ENCODE data around the gene UGDH. TPM values are rescaled to one million over a fixed set of nuclear protein-coding genes. Genes with fewer than 3 reads are reported as not detected.

UGDH gene
- total and polyA plus RNA-seq, 2 of the 13 experiments (the other 11 are each of a cell fraction or from before 2014, with no cell fraction given), result 99.0 to 384 TPM

GRCh38 chr4:39472396-39472795 lies 54.8 kb downstream of the UGDH start:
- H3K36me3 ChIP-seq (replicated peaks in 1 of 2; ENCODE audit: control insufficient read depth in 1 of 2, insufficient read depth in 2 of 2, low read length in 2 of 2), result peaks cover 2 to 6% of the 10 kb centered on the region in 2 experiments; a peak in 3 of 5 replicates
- no peak overlapping the region for H3K4me2 ChIP-seq (ENCODE audit: low read depth, low read length)
- no TSS peak for BruUV-seq (replicated peaks)
- H3K9me3 ChIP-seq (ENCODE audit: low read length), result no peaks in the 10 kb centered on the region
- FAIRE-seq (no peak), DNase-seq (ENCODE audit: low spot score) (no peak), ATAC-seq (no peak)
- peaks cover 34% of the 10 kb centered on the region for H3K4me1 ChIP-seq (ENCODE audit: insufficient read depth, low read length)
- no peak overlapping the region for H3K9ac ChIP-seq (ENCODE audit: insufficient read depth, low read depth, low read length)
- POLR2A ChIA-PET, result interaction anchor here (1.2 to 5.3 kb wide), 2 partner anchors 13 to 55 kb away, joined by 4 to 34 read pairs; partner anchors contain the start of genes LIAS, RPL9 and UGDH
- no peak overlapping the region for H3K4me3 ChIP-seq (replicated peaks in 1 of 3; ENCODE audit: insufficient read depth in 1 of 3, low read depth in 2 of 3, low read length in 3 of 3)
- no peak overlapping the region for H2AFZ ChIP-seq (ENCODE audit: low read length)
- 96% methylated on average over 3 of the region's 3 CpGs for WGBS (ENCODE audit: low lambda C conversion rate)
- no peaks in the 10 kb centered on the region for H4K20me1 ChIP-seq (ENCODE audit: insufficient read depth, low read length)
- H3K27ac ChIP-seq (ENCODE audit: extremely low read length, insufficient read depth, low read length), result no peak overlapping the region
- no peaks in the 10 kb centered on the region for H3K27me3 ChIP-seq (ENCODE audit: control insufficient read depth in 1 of 2, insufficient read depth in 2 of 2, low read length in 2 of 2)
- TF ChIP-seq NR0B2 (CRISPR knock-in tag; IDR thresholded peaks at IDR 0.05) (no peak), GPBP1L1 (CRISPR knock-in tag; IDR thresholded peaks at IDR 0.05) (no peak), ATAD3A (CRISPR knock-in tag; IDR thresholded peaks at IDR 0.05) (no peak), HIC2 (CRISPR knock-in tag; IDR thresholded peaks at IDR 0.05; ENCODE audit: low read depth) (no peak), RFXANK (CRISPR knock-in tag; IDR thresholded peaks at IDR 0.05) (no peak), ZNF24 (IDR thresholded peaks at IDR 0.05) (no peak), RBAK (CRISPR knock-in tag; IDR thresholded peaks at IDR 0.05) (no peak), ZNF350 (CRISPR knock-in tag; IDR thresholded peaks at IDR 0.05; ENCODE audit: borderline replicate concordance, low read depth) (no peak), ZNF777 (CRISPR knock-in tag; IDR thresholded peaks at IDR 0.05) (no peak), SMAD3 (CRISPR knock-in tag; IDR thresholded peaks at IDR 0.05) (no peak), ZNF276 (CRISPR knock-in tag; IDR thresholded peaks at IDR 0.05; ENCODE audit: low read depth) (no peak), TRAFD1 (CRISPR knock-in tag; IDR thresholded peaks at IDR 0.05; ENCODE audit: borderline replicate concordance) (no peak)
- CTCF ChIA-PET (ENCODE audit: low intra/inter-chr PET ratio, low total read pairs), result no interaction called here
- in situ Hi-C loops (cut with HindIII; ENCODE audit: extremely low pct_ligation_motif_present, low pct_unique_long_range_greater_than_20kb), result no loop called here
- no peaks in the 10 kb centered on the region for H3K79me2 ChIP-seq (ENCODE audit: insufficient read depth, low read length)
- intact Hi-C loops (cut with micrococcal nuclease; ENCODE audit: unreplicated experiment), result no loop called here
